SHP77 treated with DMSO at 0.1 percent for 48 hours (cell line): ENCODE measurements around the gene TMEM92.

ENCODE experiments used
- DNase-seq: peaks from one replicate; lab custom pipeline; 2025; lab: John Stamatoyannopoulos, UW

TMEM92 gene

DNA sequence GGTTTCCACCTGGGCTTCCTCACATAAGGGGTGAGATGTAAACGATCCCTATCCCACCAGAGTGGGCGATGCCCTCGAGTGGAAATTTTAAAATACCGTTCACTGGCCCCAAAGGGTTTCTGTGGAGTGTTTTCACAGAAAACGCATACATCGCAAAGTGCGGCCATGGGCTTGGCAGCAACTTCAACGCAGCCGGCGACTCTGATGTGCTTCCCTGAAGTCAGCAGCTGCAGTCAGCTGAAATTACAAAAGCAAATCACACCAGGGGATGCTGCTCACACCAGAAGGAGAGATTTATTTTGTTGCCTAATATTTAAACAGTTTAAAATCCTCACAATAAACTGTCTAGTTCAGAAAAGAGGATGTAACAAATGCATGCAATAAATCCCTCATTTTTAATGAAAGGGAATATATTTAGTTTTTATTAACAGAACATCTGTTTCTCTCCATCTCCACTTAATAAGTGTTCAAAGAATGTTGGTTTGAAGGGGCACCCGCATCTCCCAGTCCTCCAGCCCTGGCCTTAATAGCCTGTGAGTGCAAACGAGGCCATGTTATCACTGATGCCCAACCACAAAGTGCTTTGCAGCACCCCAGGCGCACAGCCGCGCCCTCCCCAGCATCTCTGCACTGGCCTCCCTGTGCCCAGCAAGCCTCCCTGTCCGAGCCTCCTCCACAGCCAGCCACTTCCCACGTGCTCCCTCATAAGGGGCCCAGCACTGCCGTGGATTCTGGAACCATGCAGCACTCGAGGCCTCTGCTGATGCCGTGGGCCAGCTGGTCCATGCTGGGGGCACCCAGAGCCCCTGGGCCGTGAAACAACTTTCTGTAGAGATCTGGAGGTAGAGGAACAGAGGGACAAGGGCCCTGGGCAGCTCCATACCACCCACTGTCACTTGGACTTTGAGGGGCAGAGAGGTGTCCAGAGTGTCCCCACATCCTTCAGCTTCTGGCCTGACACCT lies 54.4 kb downstream of the TMEM92 start:
- no peak for DNase-seq

DNA sequence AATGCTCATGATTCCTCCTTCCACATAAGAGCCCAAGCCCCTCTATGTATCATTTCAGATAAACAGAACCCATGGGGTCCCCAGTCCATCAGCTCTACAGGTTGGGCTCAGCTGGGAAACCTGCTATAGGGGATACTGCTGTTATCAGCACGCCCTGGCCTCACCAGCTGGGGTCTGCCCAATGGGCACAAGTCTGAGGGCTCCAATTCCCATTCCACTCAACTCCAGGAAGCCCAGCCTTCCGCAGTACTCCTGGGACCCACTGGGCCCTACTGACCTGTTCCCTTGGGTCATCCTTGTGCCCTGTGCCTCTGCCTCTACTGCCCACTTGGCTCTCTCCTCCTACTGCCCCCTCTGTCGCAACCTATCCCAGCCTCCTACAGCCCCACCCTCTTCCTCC lies 55.5 kb downstream of the TMEM92 start:
- DNase-seq = no peak

DNA sequence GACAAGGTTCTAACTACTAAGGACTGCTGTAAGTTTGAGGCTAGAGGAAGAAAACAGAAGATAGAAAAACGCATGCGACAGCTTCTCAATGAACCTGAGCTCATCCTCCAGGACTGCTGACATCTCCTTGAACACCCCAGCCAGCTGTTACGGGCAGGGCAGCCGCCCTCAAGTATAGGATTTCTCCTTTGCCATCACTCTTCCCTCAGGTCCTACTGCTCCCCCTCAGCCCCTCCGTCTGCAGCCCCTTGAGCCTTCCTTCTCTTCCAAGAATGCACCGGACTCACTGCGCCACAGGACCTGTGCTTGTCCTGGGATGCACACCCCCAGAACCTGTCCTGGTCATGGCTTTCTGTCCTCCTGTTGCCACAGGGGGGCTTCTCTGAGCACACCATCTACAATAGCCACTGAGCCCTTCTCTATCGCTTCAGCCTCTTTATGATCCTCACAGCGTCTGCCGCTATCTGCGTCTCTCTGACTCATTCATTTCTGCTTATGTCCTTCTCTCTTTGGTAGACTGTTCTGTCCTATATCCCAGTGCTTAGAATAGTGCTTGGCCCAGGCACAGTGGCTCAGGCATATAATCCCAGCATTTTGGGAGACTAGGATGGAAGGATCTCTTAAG lies 56.0 kb downstream of the TMEM92 start:
- no peak for DNase-seq
